ENCODE measurements around the gene BARX2.

DNA sequence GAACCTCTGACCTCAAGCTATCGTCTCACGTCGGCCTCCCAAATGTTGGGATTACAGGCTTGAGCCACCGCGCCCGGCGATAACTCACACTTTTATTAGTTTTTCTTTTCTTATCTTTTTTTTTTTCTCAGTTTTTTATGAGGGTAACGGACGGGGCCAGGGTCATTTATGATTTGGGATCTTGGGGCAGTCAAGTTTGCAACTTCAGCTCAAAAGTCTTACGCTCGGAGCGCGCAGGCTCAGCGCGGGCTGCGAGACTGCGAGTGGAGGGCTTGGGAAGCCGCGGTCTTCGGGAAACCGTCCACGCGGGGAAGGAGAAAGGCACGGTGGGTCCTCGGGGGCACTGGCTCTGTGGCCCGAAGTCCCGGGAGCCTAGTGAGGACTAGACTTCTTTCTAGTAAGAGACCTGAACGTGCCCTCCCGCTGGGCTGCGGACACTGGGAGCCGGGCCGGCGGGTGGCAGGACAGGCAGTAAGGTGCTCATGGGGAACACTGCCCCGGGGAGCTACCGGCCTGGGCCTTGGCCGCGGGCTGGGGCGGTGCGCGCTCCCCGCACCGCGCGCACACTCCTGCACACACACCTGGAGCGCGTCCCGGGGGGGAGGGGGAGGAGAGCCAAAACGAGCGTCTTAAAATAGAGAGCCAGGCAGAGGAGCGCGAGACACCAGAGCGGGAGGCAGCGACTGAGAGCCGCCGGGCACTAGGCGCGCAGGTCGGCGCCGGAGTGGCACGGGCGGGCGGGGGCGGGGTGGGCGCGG is 476 bp upstream of the BARX2 start:
- TF ChIP-seq EZH2 (IDR thresholded peaks at IDR 0.05; ENCODE audit: borderline replicate concordance, low read depth, low read length, severe bottlenecking) (peak; percentile 68), POLR2A (IDR thresholded peaks at IDR 0.05; ENCODE audit: low read depth, low read length) (no peak), GATA2 (IDR thresholded peaks at IDR 0.05; ENCODE audit: insufficient read depth, insufficient read length, low read depth, low read length) (no peak), JUN (IDR thresholded peaks at IDR 0.05; ENCODE audit: borderline replicate concordance, insufficient read depth, insufficient read length, low read depth) (no peak), POLR2AphosphoS5 (IDR thresholded peaks at IDR 0.05; ENCODE audit: insufficient read depth, low read depth, low read length) (no peak), MYC (IDR thresholded peaks at IDR 0.05; ENCODE audit: low read depth, low read length) (no peak), FOS (IDR thresholded peaks at IDR 0.05; ENCODE audit: borderline replicate concordance, insufficient read depth, low read length) (no peak)
- TF ChIP-seq, protein P1, sequence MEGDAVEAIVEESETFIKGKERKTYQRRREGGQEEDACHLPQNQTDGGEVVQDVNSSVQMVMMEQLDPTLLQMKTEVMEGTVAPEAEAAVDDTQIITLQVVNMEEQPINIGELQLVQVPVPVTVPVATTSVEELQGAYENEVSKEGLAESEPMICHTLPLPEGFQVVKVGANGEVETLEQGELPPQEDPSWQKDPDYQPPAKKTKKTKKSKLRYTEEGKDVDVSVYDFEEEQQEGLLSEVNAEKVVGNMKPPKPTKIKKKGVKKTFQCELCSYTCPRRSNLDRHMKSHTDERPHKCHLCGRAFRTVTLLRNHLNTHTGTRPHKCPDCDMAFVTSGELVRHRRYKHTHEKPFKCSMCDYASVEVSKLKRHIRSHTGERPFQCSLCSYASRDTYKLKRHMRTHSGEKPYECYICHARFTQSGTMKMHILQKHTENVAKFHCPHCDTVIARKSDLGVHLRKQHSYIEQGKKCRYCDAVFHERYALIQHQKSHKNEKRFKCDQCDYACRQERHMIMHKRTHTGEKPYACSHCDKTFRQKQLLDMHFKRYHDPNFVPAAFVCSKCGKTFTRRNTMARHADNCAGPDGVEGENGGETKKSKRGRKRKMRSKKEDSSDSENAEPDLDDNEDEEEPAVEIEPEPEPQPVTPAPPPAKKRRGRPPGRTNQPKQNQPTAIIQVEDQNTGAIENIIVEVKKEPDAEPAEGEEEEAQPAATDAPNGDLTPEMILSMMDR (IDR thresholded peaks at IDR 0.05; ENCODE audit: extremely low read depth in 1 of 2, insufficient read depth in 1 of 2, low read depth in 1 of 2, low read length in 2 of 2): no peak
- TF ChIP-seq, protein P2, sequence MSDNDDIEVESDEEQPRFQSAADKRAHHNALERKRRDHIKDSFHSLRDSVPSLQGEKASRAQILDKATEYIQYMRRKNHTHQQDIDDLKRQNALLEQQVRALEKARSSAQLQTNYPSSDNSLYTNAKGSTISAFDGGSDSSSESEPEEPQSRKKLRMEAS (IDR thresholded peaks at IDR 0.05; ENCODE audit: insufficient read depth, insufficient read length): no peak

All from endothelial cell of umbilical vein (primary cell).